Tracheal epithelial cell (primary cell): ENCODE measurements around the gene SYNGAP1. TPM values are rescaled to one million over a fixed set of nuclear protein-coding genes. Genes with fewer than 3 reads are reported as not detected.

ENCODE experiments used
- total RNA-seq: library from RNA; depleted of rRNA; stranded (reverse); fragments of >200 nt; gene quantifications from 2 replicates; pipeline ENCODE4 v1.2.1, GENCODE V29; 2014

The SYNGAP1 gene
- total RNA-seq: 1.4 and 2.1 TPM in 2 replicates

DNA sequence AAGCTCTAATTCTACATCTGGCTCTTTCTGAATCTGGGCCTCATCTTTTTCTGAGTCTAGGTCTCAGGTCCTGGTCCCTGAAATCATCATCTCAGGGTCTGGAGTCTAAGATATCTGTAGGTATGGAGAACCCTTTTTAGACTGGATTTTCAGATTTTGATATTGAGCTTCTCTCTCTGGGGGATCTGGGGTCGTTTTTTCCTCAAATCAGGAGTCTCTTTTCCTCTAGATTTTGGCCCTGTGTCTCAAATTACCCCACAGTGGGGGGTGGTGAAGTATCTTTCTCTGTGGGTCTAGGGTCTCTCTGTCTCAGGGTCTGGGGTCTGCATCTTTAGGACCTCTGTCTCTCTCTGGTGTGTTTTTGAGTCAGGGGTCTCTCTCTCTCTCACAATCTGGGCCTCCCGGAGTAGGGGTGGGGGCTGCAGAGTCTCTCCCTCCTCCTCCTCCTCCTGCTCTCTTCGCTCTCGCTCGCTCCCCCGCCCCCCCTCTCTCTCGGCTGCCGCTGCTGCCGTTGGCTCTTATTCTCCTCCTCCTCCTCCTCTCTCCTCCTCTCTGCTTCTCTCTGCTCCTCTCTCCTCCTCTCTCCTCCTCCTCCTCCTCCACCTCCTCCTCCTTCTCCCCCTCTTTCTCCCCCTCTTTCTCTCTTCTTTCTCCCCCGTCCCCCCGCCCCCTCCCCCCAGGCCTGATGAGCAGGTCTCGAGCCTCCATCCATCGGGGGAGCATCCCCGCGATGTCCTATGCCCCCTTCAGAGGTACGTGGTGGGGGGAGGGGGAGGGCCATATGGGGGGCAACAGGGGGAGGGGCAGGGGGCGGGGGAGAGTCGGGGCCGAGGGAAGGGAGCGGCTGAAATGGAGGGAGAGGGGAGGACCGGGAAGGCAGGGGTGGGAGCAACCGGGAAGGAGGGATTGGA lies at the start of gene SYNGAP1:
Gene SYNGAP1 (plus strand): TSS at position 486 of the 911 bp plus-strand sequence. CDS start 200 bp downstream, at position 686.

DNA sequence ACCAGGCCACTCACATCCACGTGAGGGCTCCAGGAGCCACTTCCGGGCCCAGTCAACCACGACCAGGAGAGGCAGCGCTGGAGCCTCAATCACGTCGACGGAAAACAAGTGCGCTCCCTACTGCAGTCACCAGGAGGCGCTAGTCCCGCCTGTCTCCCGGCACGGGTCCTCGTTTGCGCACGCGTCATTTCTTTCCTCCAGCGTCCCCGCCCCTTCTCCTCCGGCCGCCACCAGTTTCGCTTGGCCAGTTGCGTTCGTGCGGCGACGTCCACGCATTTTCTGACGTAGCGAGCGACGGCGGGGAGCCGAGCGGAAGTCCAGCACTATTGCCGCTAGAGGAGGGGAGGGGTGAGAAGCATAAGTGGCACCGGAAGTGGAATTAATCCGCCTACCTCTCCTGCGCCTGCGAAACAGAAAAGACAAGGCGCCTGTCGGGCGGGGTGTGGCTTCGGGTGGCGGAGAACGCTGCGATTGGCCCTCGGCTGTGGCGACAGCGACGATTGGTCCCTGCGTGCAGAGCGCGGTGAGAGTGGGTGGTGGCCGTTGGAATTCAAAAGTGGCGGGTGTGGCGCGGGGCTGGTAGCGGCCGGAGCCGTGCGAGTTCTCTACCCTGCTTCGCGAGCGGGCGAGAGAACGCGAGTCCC lies 28.5 kb upstream of the SYNGAP1 start, which contains the start of gene KIFC1:
Gene KIFC1 (plus strand): TSS at position 546 of the 644 bp plus-strand sequence. CDS start 163 bp downstream, outside the sequence.

DNA sequence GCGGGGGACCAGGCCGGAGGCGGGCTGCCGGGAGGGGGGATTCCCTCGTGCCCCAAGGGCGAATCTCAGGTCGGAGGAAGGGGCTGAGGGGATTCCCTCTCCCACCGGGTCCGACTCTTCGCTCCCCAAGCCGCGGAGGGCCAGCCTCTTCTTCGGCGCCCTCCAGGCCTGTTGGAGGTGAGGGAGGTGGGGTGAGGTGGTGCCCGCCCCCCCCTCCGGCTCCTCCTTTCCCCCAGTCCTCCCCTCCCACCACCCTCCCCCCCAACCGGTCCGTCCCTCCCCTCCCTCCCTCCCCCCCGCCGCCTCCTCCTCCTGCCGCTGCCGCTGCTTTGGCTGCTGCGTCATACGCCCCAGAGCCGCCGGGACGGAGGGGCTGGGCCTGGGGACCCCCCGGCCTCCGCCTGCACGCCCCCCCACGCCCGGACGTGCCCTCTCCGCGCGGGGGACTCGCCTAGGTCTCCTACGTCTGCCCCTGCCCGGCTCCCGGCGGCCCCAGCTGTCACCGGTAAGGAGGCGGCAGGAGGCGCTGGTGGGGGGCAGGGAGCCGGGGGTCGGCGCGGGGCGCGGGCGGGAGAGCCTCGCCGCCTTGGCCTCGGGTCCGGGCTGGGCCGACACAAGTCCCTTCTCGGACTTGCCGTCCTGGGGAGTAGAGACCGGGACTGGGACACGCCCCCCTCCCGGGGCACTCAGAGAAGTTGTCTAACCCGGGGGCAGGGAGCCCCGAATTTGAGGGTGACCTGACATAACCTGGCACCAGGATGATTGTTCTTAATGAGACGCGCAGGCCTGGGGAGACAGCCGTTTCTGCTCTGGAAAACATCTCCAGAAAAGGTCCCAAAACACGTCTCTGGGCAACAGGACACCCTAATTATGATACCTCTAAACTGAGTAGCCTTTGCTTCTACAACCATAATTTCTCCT lies 8.9 kb upstream of the SYNGAP1 start, which contains the start of gene PHF1:
Gene PHF1 (plus strand): TSS at position 304 of the 921 bp plus-strand sequence. CDS start 1,250 bp downstream, outside the sequence.

DNA sequence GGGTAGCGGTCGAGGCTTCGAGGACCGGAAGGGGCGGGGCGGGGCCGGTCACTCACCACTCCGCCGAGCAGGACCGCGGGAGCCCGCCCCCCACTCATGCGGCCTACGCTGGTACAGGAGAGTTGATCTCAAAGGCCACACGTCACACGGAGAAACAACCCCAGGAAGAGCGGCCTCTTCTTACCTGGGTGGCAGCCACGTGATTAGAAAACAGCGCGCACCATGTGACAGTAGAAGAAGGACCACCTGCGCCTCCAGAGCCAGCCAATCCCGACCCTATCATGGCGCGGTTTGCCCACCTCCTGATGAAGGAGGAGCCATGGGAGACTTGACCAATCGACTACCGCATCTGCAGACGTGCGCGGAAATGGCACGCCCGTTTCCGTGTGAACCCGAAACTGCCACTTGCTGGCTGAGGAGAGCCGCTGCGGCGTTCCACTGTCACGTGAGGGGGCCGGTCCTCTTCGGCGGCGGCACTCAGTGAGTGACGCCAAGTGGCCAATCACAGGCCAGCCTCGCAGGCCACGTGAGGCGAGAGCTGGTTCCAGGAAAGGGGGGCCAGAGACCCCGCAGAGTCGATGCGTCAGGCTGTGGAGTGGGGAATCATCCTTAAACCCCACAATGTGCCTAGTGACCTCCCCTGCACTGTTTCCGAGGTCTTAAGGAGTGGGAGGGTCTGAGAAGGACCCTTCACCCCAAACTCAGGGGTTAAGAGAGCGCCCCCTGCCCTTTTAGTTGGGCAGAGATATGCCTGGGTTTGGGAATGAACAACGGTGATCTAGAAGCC lies 1.8 kb upstream of the SYNGAP1 start, which contains the start of gene CUTA:
Gene CUTA (minus strand): TSS at position 205 of the 787 bp plus-strand sequence. CDS start 107 bp downstream, at position 98.

DNA sequence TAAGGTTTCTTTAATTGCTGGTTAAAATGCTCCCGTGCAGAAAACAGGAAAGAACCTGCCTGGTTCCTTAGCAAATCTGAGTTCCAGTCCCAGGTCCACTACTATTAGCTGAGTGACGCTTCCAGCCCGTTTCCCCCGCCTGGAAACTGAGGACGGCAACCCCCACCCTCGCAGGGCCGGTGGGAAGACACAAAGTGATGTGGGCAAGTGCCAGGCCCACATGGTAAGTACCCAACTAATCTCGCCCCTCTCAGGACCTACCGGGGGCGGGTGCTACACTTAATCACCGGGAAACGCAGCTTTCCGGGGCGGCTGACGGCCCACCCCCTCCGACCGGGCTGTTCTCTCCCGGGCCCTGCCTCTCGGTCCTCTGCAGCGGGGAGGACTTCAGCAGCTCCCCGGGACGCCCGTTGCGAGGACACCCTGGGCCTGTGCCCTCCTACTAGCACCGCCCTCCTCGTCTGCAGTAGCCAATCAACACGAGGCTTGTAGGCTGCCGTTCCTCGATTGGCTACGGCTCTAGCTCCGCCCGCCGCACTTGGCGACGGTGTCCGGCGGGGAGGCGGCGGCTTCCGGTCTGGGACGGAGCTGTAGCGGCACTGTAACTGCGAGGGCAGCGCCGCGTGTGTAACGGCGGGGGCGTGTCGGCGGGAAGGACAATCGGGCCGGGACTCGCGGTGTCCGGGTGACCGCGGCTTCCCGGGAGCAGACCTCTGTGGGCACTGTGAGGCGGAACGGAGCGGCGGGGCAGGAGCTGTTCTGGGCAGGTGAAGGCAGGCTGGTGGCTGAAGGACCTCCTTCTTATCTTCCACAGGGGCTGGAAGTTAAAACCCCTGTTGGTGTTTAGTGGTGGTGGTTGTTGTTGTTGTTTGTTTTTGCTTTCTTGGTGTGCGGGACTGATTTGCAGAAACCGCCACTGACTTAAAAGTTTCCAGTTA lies 34.4 kb downstream of the SYNGAP1 start, which contains the start of gene ZBTB9:
Gene ZBTB9 (plus strand): TSS at position 568 of the 938 bp plus-strand sequence. CDS start 525 bp downstream, outside the sequence.

Other genes starting within 250 kb of the SYNGAP1 start
- gene COL11A2, start 227.6 kb upstream of the SYNGAP1 start, total RNA-seq: 0.24 and 0.43 TPM in 2 replicates
- gene RXRB, start 219.4 kb upstream of the SYNGAP1 start, total RNA-seq: 15.2 and 18.1 TPM in 2 replicates
- gene SLC39A7, start 219.2 kb upstream of the SYNGAP1 start, total RNA-seq: 43.1 and 60.0 TPM in 2 replicates
- 48.0 and 64.6 TPM in 2 replicates for gene HSD17B8, start 215.4 kb upstream of the SYNGAP1 start, total RNA-seq
- gene RING1, start 211.6 kb upstream of the SYNGAP1 start, total RNA-seq: 24.5 and 31.6 TPM in 2 replicates
- gene VPS52, start 148.2 kb upstream of the SYNGAP1 start, total RNA-seq: 17.5 and 24.1 TPM in 2 replicates
- 4,554 and 7,694 TPM in 2 replicates for gene RPS18, start 148.0 kb upstream of the SYNGAP1 start, total RNA-seq
- 3.6 and 11.1 TPM in 2 replicates for gene B3GALT4, start 142.9 kb upstream of the SYNGAP1 start, total RNA-seq
- gene WDR46, start 130.8 kb upstream of the SYNGAP1 start, total RNA-seq: 101 and 139 TPM in 2 replicates
- gene PFDN6, start 130.5 kb upstream of the SYNGAP1 start, total RNA-seq: 42.2 and 47.1 TPM in 2 replicates
- gene RGL2, start 121.1 kb upstream of the SYNGAP1 start, total RNA-seq: 42.9 and 45.8 TPM in 2 replicates
- 38.6 and 108 TPM in 2 replicates for gene TAPBP, start 106.0 kb upstream of the SYNGAP1 start, total RNA-seq
- 13.9 and 14.2 TPM in 2 replicates for gene ZBTB22, start 102.3 kb upstream of the SYNGAP1 start, total RNA-seq
- 27.5 and 49.6 TPM in 2 replicates for gene DAXX, start 97.1 kb upstream of the SYNGAP1 start, total RNA-seq
- 0.85 and 5.3 TPM in 2 replicates for gene KIFC1, start 28.2 kb upstream of the SYNGAP1 start, total RNA-seq
- gene PHF1, start 9.1 kb upstream of the SYNGAP1 start, total RNA-seq: 9.9 and 15.1 TPM in 2 replicates
- gene CUTA, start 2.0 kb upstream of the SYNGAP1 start, total RNA-seq: 42.2 and 93.7 TPM in 2 replicates
- gene ZBTB9, start 34.5 kb downstream of the SYNGAP1 start, total RNA-seq: 6.0 and 7.5 TPM in 2 replicates
- gene BAK1, start 160.2 kb downstream of the SYNGAP1 start, total RNA-seq: 22.2 and 49.4 TPM in 2 replicates
- gene ITPR3, start 201.3 kb downstream of the SYNGAP1 start, total RNA-seq: 117 and 129 TPM in 2 replicates